Neural cell (in vitro differentiated cells): ENCODE measurements around the gene SEPTIN7.

Experiments used
- CTCF ChIP-seq: fragments of 450-650 bp; IDR thresholded peaks from 2 replicates; pipeline ENCODE4 v1.5.1; 2014; ENCODE audit warnings: antibody characterized with exemption, mild to moderate bottlenecking, moderate library complexity; ENCODE audit not compliant: poor library complexity, severe bottlenecking
- EP300 ChIP-seq: fragments of 450-650 bp; conservative IDR thresholded peaks from 2 replicates; pipeline ENCODE4 v1.6.1; 2014; ENCODE audit warnings: antibody characterized with exemption, mild to moderate bottlenecking, moderate library complexity; ENCODE audit not compliant: poor library complexity, severe bottlenecking
- EZH2 ChIP-seq: fragments of 200-600, 300-800 bp; shearing (Covaris generic), sonication (generic); IDR thresholded peaks from 2 replicates; pipeline ENCODE4 v1.6.1; 2014; ENCODE audit warnings: antibody characterized with exemption, low read length, borderline replicate concordance, mild to moderate bottlenecking; ENCODE audit not compliant: insufficient read depth, poor library complexity, severe bottlenecking
- MXI1 ChIP-seq: fragments of 450-650 bp; conservative IDR thresholded peaks from 2 replicates; pipeline ENCODE4 v1.6.1; 2014; ENCODE audit warnings: antibody characterized with exemption, mild to moderate bottlenecking; ENCODE audit not compliant: poor library complexity, severe bottlenecking
- POLR2AphosphoS5 ChIP-seq: IDR thresholded peaks from 2 replicates; pipeline ENCODE4 v1.6.1; 2012
- RAD21 ChIP-seq: fragments of 450-650 bp; conservative IDR thresholded peaks from 2 replicates; pipeline ENCODE4 v1.6.1; 2014; ENCODE audit warnings: antibody characterized with exemption, mild to moderate bottlenecking, moderate library complexity
- REST ChIP-seq: IDR thresholded peaks from 2 replicates; pipeline ENCODE4 v1.6.1; 2012; ENCODE audit warnings: borderline replicate concordance
- SMC3 ChIP-seq: fragments of 450-650 bp; conservative IDR thresholded peaks from 2 replicates; pipeline ENCODE4 v1.6.1; 2014; ENCODE audit warnings: antibody characterized with exemption, mild to moderate bottlenecking, moderate library complexity; ENCODE audit not compliant: poor library complexity

GRCh38 chr7:35826751-35827150 is 25.9 kb downstream of the SEPTIN7 start:
- TF ChIP-seq CTCF, result no peak
- TF ChIP-seq EZH2, result no peak
- no peak for TF ChIP-seq POLR2AphosphoS5
- TF ChIP-seq MXI1, result no peak
- no peak for TF ChIP-seq EP300
- no peak for TF ChIP-seq RAD21
- no peak for TF ChIP-seq REST
- no peak for TF ChIP-seq SMC3
